Activated CD4-positive, alpha-beta memory T cell treated with anti-CD3 and anti-CD28 coated beads, Interleukin-2, amount 10 ng/mL, durations not matched to agents 7 days and 5 days (primary cell): ENCODE results near the gene ZNF221. TPM values are rescaled to one million over a fixed set of nuclear protein-coding genes. Genes with fewer than 3 reads are reported as not detected.
"Not testable (repeated sequence)": the region's sequence is repeated elsewhere in the genome, so short reads cannot be mapped to it uniquely, and the experiment has no call there.

Experiments used
- CTCF ChIA-PET: fragments of 350-600 bp; sonication (Branson Sonifier 250); formaldehyde crosslinking; loops from one replicate; lab custom pipeline; 2021; ENCODE audit warnings: antibody characterized with exemption, inconsistent platforms; lab: Charles Lee
- POLR2A ChIA-PET: fragments of 350-600 bp; sonication (Branson Sonifier 250); formaldehyde crosslinking; loops from one replicate; lab custom pipeline; 2021; ENCODE audit warnings: antibody characterized with exemption; lab: Charles Lee
- DNase-seq: peaks from one replicate; pipeline ENCODE4 v3.0.0-alpha.2; 2020
- H3K27ac Mint-ChIP-seq: one replicate; pipeline ENCODE4 v1.8.0; 2021; ENCODE audit warnings: mild to moderate bottlenecking, mixed read lengths
- H3K27me3 Mint-ChIP-seq: one replicate; pipeline ENCODE4 v1.8.0; 2021; ENCODE audit warnings: mixed read lengths
- H3K36me3 Mint-ChIP-seq: one replicate; pipeline ENCODE4 v1.8.0; 2021; ENCODE audit warnings: low read depth, mixed read lengths
- H3K4me1 Mint-ChIP-seq: one replicate; pipeline ENCODE4 v1.8.0; 2021; ENCODE audit warnings: mixed read lengths
- H3K4me3 Mint-ChIP-seq: one replicate; pipeline ENCODE4 v1.8.0; 2021; ENCODE audit warnings: mild to moderate bottlenecking, mixed read lengths
- H3K9me3 Mint-ChIP-seq: one replicate; pipeline ENCODE4 v1.8.0; 2021; ENCODE audit warnings: mixed read lengths
- total RNA-seq, 2 experiments: library from RNA; stranded (reverse); gene quantifications; one replicate each; pipeline ENCODE4 v1.2.3, GENCODE V29; 2021

The ZNF221 gene
- total RNA-seq, 2 experiments from 2014 or later, result 1.5 to 1.6 TPM

GRCh38 chr19:43934985-43935708, 15.9 kb upstream of the ZNF221 start, which contains the start of gene ZNF45:
ZNF45 (minus strand) TSS chr19:43935282; CDS start chr19:43922185, 13,097 bp downstream.
- ChIA-PET POLR2A (interaction anchor here (0.8 to 1.8 kb wide), 10 partner anchors 10 to 277 kb away, joined by 3 to 6 read pairs (median 4); partner anchors contain the start of genes ZNF155, ZNF224, ZNF226 and ZNF227), CTCF (interaction anchor here (0.8 to 1.3 kb wide), 3 partner anchors 13 to 267 kb away, joined by 3 to 4 read pairs (median 3); no protein-coding TSS in a partner anchor)
- H3K27me3 Mint-ChIP-seq, result no peaks in the 10 kb centered on the region
- peaks cover 46% of the 10 kb centered on the region for H3K36me3 Mint-ChIP-seq
- peak; percentile 88 for DNase-seq
- H3K4me1 Mint-ChIP-seq, result peaks cover 23% of the 10 kb centered on the region
- peak within 1 kb of the TSS; percentile 96 for H3K4me3 Mint-ChIP-seq
- H3K27ac Mint-ChIP-seq, result peak within 1 kb of the TSS; percentile 85
- peaks cover 28% of the 10 kb centered on the region for H3K9me3 Mint-ChIP-seq

- H3K4me1 Mint-ChIP-seq, result peaks cover 23% of the 10 kb centered on the region
- POLR2A ChIA-PET, result interaction anchor here (1.4 to 1.8 kb wide), 3 partner anchors 48 to 180 kb away, joined by 3 to 6 read pairs (median 5); partner anchors contain the start of genes ZNF155 and ZNF224
- H3K27ac Mint-ChIP-seq, result no peak overlapping the region
- peaks cover 25% of the 10 kb centered on the region for H3K9me3 Mint-ChIP-seq
- H3K36me3 Mint-ChIP-seq, result peaks cover 36% of the 10 kb centered on the region
- H3K4me3 Mint-ChIP-seq, result peak overlapping the region; percentile 96
- H3K27me3 Mint-ChIP-seq, result no peaks in the 10 kb centered on the region
- CTCF ChIA-PET, result no interaction called here
- no peak for DNase-seq
Measured at GRCh38 chr19:43936188-43936587, 14.8 kb upstream of the ZNF221 start.

- Mint-ChIP-seq H3K36me3 (peaks cover 7% of the 10 kb centered on the region), H3K27ac (no peak overlapping the region), H3K27me3 (peaks cover 9% of the 10 kb centered on the region), H3K9me3 (peaks cover 31% of the 10 kb centered on the region), H3K4me1 (peaks cover 7% of the 10 kb centered on the region), H3K4me3 (no peak overlapping the region)
- no peak for DNase-seq
- POLR2A ChIA-PET, result no interaction called here
- CTCF ChIA-PET, result no interaction called here
Measured at GRCh38 chr19:43939557-43940260, 11.3 kb upstream of the ZNF221 start.

GRCh38 chr19:43940719-43941118, 10.3 kb upstream of the ZNF221 start:
- H3K4me3 Mint-ChIP-seq, result no peak overlapping the region
- no peak overlapping the region for H3K27ac Mint-ChIP-seq
- H3K9me3 Mint-ChIP-seq, result peaks cover 36% of the 10 kb centered on the region
- H3K27me3 Mint-ChIP-seq, result peaks cover 10% of the 10 kb centered on the region
- ChIA-PET CTCF (interaction anchor here (0.6 kb wide), 1 partner anchor 60 kb away, joined by 3 read pairs; no protein-coding TSS in a partner anchor), POLR2A (no interaction called here)
- H3K36me3 Mint-ChIP-seq, result peaks cover 4% of the 10 kb centered on the region
- H3K4me1 Mint-ChIP-seq, result peaks cover 1% of the 10 kb centered on the region
- no peak for DNase-seq

- no peak overlapping the region for H3K4me3 Mint-ChIP-seq
- ChIA-PET POLR2A (no interaction called here), CTCF (no interaction called here)
- no peak overlapping the region for H3K27ac Mint-ChIP-seq
- H3K4me1 Mint-ChIP-seq, result no peaks in the 10 kb centered on the region
- peaks cover 8% of the 10 kb centered on the region for H3K36me3 Mint-ChIP-seq
- no peak for DNase-seq
- peaks cover 40% of the 10 kb centered on the region for H3K9me3 Mint-ChIP-seq
- H3K27me3 Mint-ChIP-seq, result peaks cover 15% of the 10 kb centered on the region
Measured at GRCh38 chr19:43941209-43941608, 9.8 kb upstream of the ZNF221 start.

GRCh38 chr19:43947412-43947811, 3.6 kb upstream of the ZNF221 start:
- H3K36me3 Mint-ChIP-seq, result peaks cover 20% of the 10 kb centered on the region
- H3K27me3 Mint-ChIP-seq, result peaks cover 27% of the 10 kb centered on the region
- POLR2A ChIA-PET, H3K27ac Mint-ChIP-seq, H3K4me1 Mint-ChIP-seq, DNase-seq, H3K4me3 Mint-ChIP-seq: not testable (repeated sequence)
- H3K9me3 Mint-ChIP-seq, result peaks cover 51% of the 10 kb centered on the region
- CTCF ChIA-PET, result interaction anchor here (1.1 kb wide), 1 partner anchor 12 kb away, joined by 3 read pairs; the partner anchor contains the start of gene ZNF45

GRCh38 chr19:43949803-43950202, 1.2 kb upstream of the ZNF221 start:
- peaks cover 47% of the 10 kb centered on the region for H3K9me3 Mint-ChIP-seq
- H3K27ac Mint-ChIP-seq, H3K4me3 Mint-ChIP-seq, H3K4me1 Mint-ChIP-seq, CTCF ChIA-PET, POLR2A ChIA-PET, DNase-seq: not testable (repeated sequence)
- peaks cover 20% of the 10 kb centered on the region for H3K36me3 Mint-ChIP-seq
- H3K27me3 Mint-ChIP-seq, result peaks cover 22% of the 10 kb centered on the region

- POLR2A ChIA-PET, result no interaction called here
- Mint-ChIP-seq H3K27ac (no peak overlapping the region), H3K4me3 (no peak overlapping the region)
Measured at GRCh38 chr19:43956827-43957226, 5.8 kb downstream of the ZNF221 start.

GRCh38 chr19:43957891-43958290, 6.9 kb downstream of the ZNF221 start:
- peaks cover 31% of the 10 kb centered on the region for H3K9me3 Mint-ChIP-seq
- H3K36me3 Mint-ChIP-seq, result peaks cover 7% of the 10 kb centered on the region
- CTCF ChIA-PET, result no interaction called here
- no peak overlapping the region for H3K27ac Mint-ChIP-seq
- no peak overlapping the region for H3K4me3 Mint-ChIP-seq
- no peak for DNase-seq
- POLR2A ChIA-PET, result no interaction called here
- H3K27me3 Mint-ChIP-seq, result no peaks in the 10 kb centered on the region
- no peaks in the 10 kb centered on the region for H3K4me1 Mint-ChIP-seq

More at GRCh38 chr19:43956827-43957226, 5.8 kb downstream of the ZNF221 start:
- Mint-ChIP-seq H3K36me3 (peaks cover 7% of the 10 kb centered on the region), H3K9me3 (peaks cover 32% of the 10 kb centered on the region), H3K27me3 (no peaks in the 10 kb centered on the region), H3K4me1 (peaks cover 1% of the 10 kb centered on the region)
- CTCF ChIA-PET, result no interaction called here
- DNase-seq, result no peak

- H3K9me3 Mint-ChIP-seq, result peaks cover 32% of the 10 kb centered on the region
- no peak overlapping the region for H3K27ac Mint-ChIP-seq
Measured at GRCh38 chr19:43960411-43960810, 9.4 kb downstream of the ZNF221 start.

GRCh38 chr19:43966079-43966694, 15.2 kb downstream of the ZNF221 start:
- CTCF ChIA-PET, result no interaction called here
- H3K27ac Mint-ChIP-seq, result no peak overlapping the region
- POLR2A ChIA-PET, result no interaction called here
- H3K27me3 Mint-ChIP-seq, result no peaks in the 10 kb centered on the region
- no peak overlapping the region for H3K4me3 Mint-ChIP-seq
- H3K4me1 Mint-ChIP-seq, result no peaks in the 10 kb centered on the region
- DNase-seq, result no peak
- H3K9me3 Mint-ChIP-seq, result peaks cover 48% of the 10 kb centered on the region
- H3K36me3 Mint-ChIP-seq, result peaks cover 24% of the 10 kb centered on the region

More at GRCh38 chr19:43960411-43960810, 9.4 kb downstream of the ZNF221 start:
- no peaks in the 10 kb centered on the region for H3K4me1 Mint-ChIP-seq
- DNase-seq, result no peak
- H3K4me3 Mint-ChIP-seq, result no peak overlapping the region
- ChIA-PET CTCF (no interaction called here), POLR2A (no interaction called here)
- no peaks in the 10 kb centered on the region for H3K27me3 Mint-ChIP-seq
- peaks cover 12% of the 10 kb centered on the region for H3K36me3 Mint-ChIP-seq

GRCh38 chr19:43976732-43977131, 25.7 kb downstream of the ZNF221 start:
- no peaks in the 10 kb centered on the region for H3K4me1 Mint-ChIP-seq
- H3K27ac Mint-ChIP-seq, result no peak overlapping the region
- H3K9me3 Mint-ChIP-seq, result peaks cover 45% of the 10 kb centered on the region
- H3K27me3 Mint-ChIP-seq, result no peaks in the 10 kb centered on the region
- H3K4me3 Mint-ChIP-seq, result no peak overlapping the region
- DNase-seq, result no peak
- H3K36me3 Mint-ChIP-seq, result no peaks in the 10 kb centered on the region
- ChIA-PET CTCF (no interaction called here), POLR2A (no interaction called here)

GRCh38 chr19:43983544-43983911, 32.5 kb downstream of the ZNF221 start:
- DNase-seq, result no peak
- Mint-ChIP-seq H3K27ac (no peak overlapping the region), H3K27me3 (no peaks in the 10 kb centered on the region), H3K4me1 (peaks cover 8% of the 10 kb centered on the region), H3K36me3 (peaks cover 18% of the 10 kb centered on the region), H3K9me3 (peaks cover 30% of the 10 kb centered on the region), H3K4me3 (peak overlapping the region; percentile 97)
- ChIA-PET POLR2A (interaction anchor here (1.3 to 2.1 kb wide), 2 partner anchors 48 to 112 kb away, joined by 3 to 6 read pairs; partner anchors contain the start of gene ZNF45), CTCF (no interaction called here)
